Measurements from ENCODE around the gene SBF2. TPM values are rescaled to one million over a fixed set of nuclear protein-coding genes. Genes with fewer than 3 reads are reported as not detected.

The SBF2 gene
- total RNA-seq, 5 donors from 2014 or later (not counting 1 experiment from before 2014, with no cell fraction given) = 9.5 to 23.5 (median 13.0) TPM

- H3K27ac Mint-ChIP-seq = no peak overlapping the region
- CTCF ChIA-PET = no interaction called here
- Histone ChIP-seq H3K36me3 (ENCODE audit: control insufficient read depth in 2 of 2, extremely low read depth in 1 of 2, insufficient read depth in 1 of 2, low read length in 1 of 2) (peaks cover 0 to 6% of the 10 kb centered on the region in 2 donors), H3K9me3 (no peaks in the 10 kb centered on the region), H3K27ac (ENCODE audit: low read length) (no peak overlapping the region), H3K27me3 (replicated peaks in 1 of 2; ENCODE audit: control insufficient read depth in 2 of 2, extremely low read depth in 1 of 2, insufficient read depth in 2 of 2, low read length in 1 of 2) (no peaks in the 10 kb centered on the region), H3K4me3 (ENCODE audit: control insufficient read depth in 1 of 2, extremely low read depth in 1 of 2, low read length in 1 of 2) (no peak overlapping the region), H3K4me1 (ENCODE audit: control insufficient read depth in 1 of 2, extremely low read depth in 1 of 2, insufficient read depth in 2 of 2, low read length in 2 of 2) (no peaks in the 10 kb centered on the region)
- POLR2A ChIA-PET = no interaction called here
- peaks cover 21% of the 10 kb centered on the region for H3K36me3 Mint-ChIP-seq
- WGBS (ENCODE audit: insufficient coverage) = no CpG with 5 or more reads among the region's 2 CpGs
- ATAC-seq (replicated peaks in 1 of 4) (no peak), DNase-seq (no peak)
- no peak overlapping the region for H3K4me3 Mint-ChIP-seq
- H3K27me3 Mint-ChIP-seq = no peaks in the 10 kb centered on the region
- H3K9me3 Mint-ChIP-seq = no peaks in the 10 kb centered on the region
- H3K4me1 Mint-ChIP-seq = no peaks in the 10 kb centered on the region
These were observed 518.6 kb downstream of the SBF2 start for GRCh38 chr11:9775398-9775779.

GRCh38 chr11:9774591-9775397 lies 519.2 kb downstream of the SBF2 start:
- no peaks in the 10 kb centered on the region for H3K9me3 Mint-ChIP-seq
- 90% methylated on average over 2 of the region's 6 CpGs for WGBS (ENCODE audit: insufficient coverage)
- CTCF ChIA-PET = no interaction called here
- ATAC-seq (replicated peaks in 1 of 4) (no peak), DNase-seq (no peak)
- no peaks in the 10 kb centered on the region for H3K4me1 ChIP-seq (ENCODE audit: control insufficient read depth in 1 of 2, extremely low read depth in 1 of 2, insufficient read depth in 2 of 2, low read length in 2 of 2)
- H3K36me3 Mint-ChIP-seq = peaks cover 18% of the 10 kb centered on the region
- no peak overlapping the region for H3K4me3 Mint-ChIP-seq
- H3K4me1 Mint-ChIP-seq = no peaks in the 10 kb centered on the region
- POLR2A ChIA-PET = no interaction called here
- no peaks in the 10 kb centered on the region for H3K9me3 ChIP-seq
- H3K27me3 ChIP-seq (replicated peaks in 1 of 2; ENCODE audit: control insufficient read depth in 2 of 2, extremely low read depth in 1 of 2, insufficient read depth in 2 of 2, low read length in 1 of 2) = no peaks in the 10 kb centered on the region
- no peak overlapping the region for H3K27ac Mint-ChIP-seq
- H3K27me3 Mint-ChIP-seq = no peaks in the 10 kb centered on the region
- H3K4me3 ChIP-seq (ENCODE audit: control insufficient read depth in 1 of 2, extremely low read depth in 1 of 2, low read length in 1 of 2) = no peak overlapping the region
- H3K27ac ChIP-seq (ENCODE audit: low read length) = no peak overlapping the region
- H3K36me3 ChIP-seq (ENCODE audit: control insufficient read depth in 2 of 2, extremely low read depth in 1 of 2, insufficient read depth in 1 of 2, low read length in 1 of 2) = peaks cover 0 to 2% of the 10 kb centered on the region in 2 donors

DNA sequence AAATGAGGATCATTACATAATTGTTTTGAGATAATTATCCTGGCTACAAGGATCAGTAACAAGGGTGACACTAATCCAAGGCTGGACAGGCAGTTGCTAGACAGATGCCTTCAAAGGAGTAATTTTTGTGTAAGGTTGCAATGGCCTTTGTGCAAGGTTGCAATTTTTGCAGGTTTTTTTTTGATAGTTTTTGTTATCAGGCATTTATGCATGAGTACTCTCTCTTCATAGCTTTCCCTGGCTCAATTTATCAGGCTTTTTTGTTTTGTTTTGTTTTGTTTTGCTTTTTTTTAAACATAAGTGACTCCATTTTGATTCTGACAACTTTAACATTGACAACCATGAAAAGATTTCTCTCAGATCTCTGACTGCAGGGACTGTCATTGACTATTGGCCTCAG lies 519.9 kb downstream of the SBF2 start:
- Mint-ChIP-seq H3K36me3 (peaks cover 18% of the 10 kb centered on the region), H3K27me3 (no peaks in the 10 kb centered on the region), H3K4me1 (no peaks in the 10 kb centered on the region), H3K9me3 (no peaks in the 10 kb centered on the region), H3K27ac (no peak overlapping the region), H3K4me3 (no peak overlapping the region)
- POLR2A ChIA-PET = no interaction called here
- Histone ChIP-seq H3K4me3 (ENCODE audit: control insufficient read depth in 1 of 2, extremely low read depth in 1 of 2, low read length in 1 of 2) (no peak overlapping the region), H3K9me3 (no peaks in the 10 kb centered on the region), H3K27me3 (replicated peaks in 1 of 2; ENCODE audit: control insufficient read depth in 2 of 2, extremely low read depth in 1 of 2, insufficient read depth in 2 of 2, low read length in 1 of 2) (no peaks in the 10 kb centered on the region), H3K4me1 (ENCODE audit: control insufficient read depth in 1 of 2, extremely low read depth in 1 of 2, insufficient read depth in 2 of 2, low read length in 2 of 2) (no peaks in the 10 kb centered on the region), H3K36me3 (ENCODE audit: control insufficient read depth in 2 of 2, extremely low read depth in 1 of 2, insufficient read depth in 1 of 2, low read length in 1 of 2) (no peaks in the 10 kb centered on the region), H3K27ac (ENCODE audit: low read length) (no peak overlapping the region)
- CTCF ChIA-PET = no interaction called here
- DNase-seq (no peak), ATAC-seq (replicated peaks in 1 of 4) (no peak)

DNA sequence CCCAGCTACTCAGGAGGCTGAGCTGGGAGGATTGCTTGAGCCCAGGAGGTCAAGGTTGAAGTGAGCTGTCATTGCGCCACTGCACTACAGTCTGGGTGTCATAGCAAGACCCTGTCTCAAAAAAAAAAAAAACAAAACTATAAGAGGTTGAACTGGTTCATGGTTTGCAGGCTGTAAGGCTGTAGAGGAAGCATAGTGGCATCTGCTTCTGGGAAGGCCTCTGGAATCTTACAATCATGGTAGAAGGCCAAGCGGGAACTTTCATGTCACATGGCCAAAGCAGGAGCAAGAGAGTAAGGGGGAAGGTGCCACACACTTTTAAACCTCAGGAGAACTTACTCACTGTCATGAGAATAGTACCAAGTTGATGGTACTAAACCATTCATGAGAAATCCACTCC lies 520.5 kb downstream of the SBF2 start:
- H3K4me1 ChIP-seq (ENCODE audit: control insufficient read depth in 1 of 2, extremely low read depth in 1 of 2, insufficient read depth in 2 of 2, low read length in 2 of 2) = no peaks in the 10 kb centered on the region
- Mint-ChIP-seq H3K27ac (no peak overlapping the region), H3K4me1 (no peaks in the 10 kb centered on the region), H3K4me3 (no peak overlapping the region), H3K9me3 (no peaks in the 10 kb centered on the region), H3K36me3 (peaks cover 18% of the 10 kb centered on the region), H3K27me3 (no peaks in the 10 kb centered on the region)
- ATAC-seq (replicated peaks in 1 of 4) = no peak
- no peak for DNase-seq
- POLR2A ChIA-PET = no interaction called here
- H3K27ac ChIP-seq (ENCODE audit: low read length) = no peak overlapping the region
- H3K36me3 ChIP-seq (ENCODE audit: control insufficient read depth in 2 of 2, extremely low read depth in 1 of 2, insufficient read depth in 1 of 2, low read length in 1 of 2) = no peaks in the 10 kb centered on the region
- CTCF ChIA-PET = no interaction called here
- no peak overlapping the region for H3K4me3 ChIP-seq (ENCODE audit: control insufficient read depth in 1 of 2, extremely low read depth in 1 of 2, low read length in 1 of 2)
- no peaks in the 10 kb centered on the region for H3K27me3 ChIP-seq (replicated peaks in 1 of 2; ENCODE audit: control insufficient read depth in 2 of 2, extremely low read depth in 1 of 2, insufficient read depth in 2 of 2, low read length in 1 of 2)
- no peaks in the 10 kb centered on the region for H3K9me3 ChIP-seq
- 80% methylated on average over 1 of the region's 2 CpGs for WGBS (ENCODE audit: insufficient coverage)

DNA sequence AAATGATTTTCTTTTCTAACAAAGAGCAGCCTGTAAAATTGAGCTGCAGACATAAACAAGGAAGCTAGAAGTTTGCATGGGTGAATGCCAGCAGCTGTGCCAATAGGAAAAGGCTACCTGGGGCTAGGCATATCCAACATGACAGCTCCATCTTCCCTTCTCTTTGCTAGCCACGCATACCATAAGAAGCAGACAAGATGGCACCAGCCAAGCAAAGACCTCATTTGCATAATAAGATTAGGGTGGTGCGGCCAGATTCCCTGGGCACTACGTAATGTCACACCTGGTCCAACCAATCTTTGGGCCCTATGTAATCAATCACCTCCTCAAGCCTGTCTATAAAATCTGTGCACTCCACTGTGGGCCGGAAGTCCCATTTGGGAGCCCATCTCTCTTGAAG lies 521.8 kb downstream of the SBF2 start:
- DNase-seq (no peak), ATAC-seq (replicated peaks in 1 of 4) (no peak)
- Mint-ChIP-seq H3K27me3 (no peaks in the 10 kb centered on the region), H3K36me3 (peaks cover 18% of the 10 kb centered on the region), H3K9me3 (no peaks in the 10 kb centered on the region), H3K4me3 (no peak overlapping the region), H3K4me1 (no peaks in the 10 kb centered on the region), H3K27ac (no peak overlapping the region)
- no peak overlapping the region for H3K4me3 ChIP-seq (ENCODE audit: control insufficient read depth in 1 of 2, extremely low read depth in 1 of 2, low read length in 1 of 2)
- WGBS (ENCODE audit: insufficient coverage) = 100% methylated on average over 2 of the region's 4 CpGs
- H3K9me3 ChIP-seq = no peaks in the 10 kb centered on the region
- no peaks in the 10 kb centered on the region for H3K27me3 ChIP-seq (replicated peaks in 1 of 2; ENCODE audit: control insufficient read depth in 2 of 2, extremely low read depth in 1 of 2, insufficient read depth in 2 of 2, low read length in 1 of 2)
- no peak overlapping the region for H3K27ac ChIP-seq (ENCODE audit: low read length)
- ChIA-PET CTCF (no interaction called here), POLR2A (no interaction called here)
- no peaks in the 10 kb centered on the region for H3K36me3 ChIP-seq (ENCODE audit: control insufficient read depth in 2 of 2, extremely low read depth in 1 of 2, insufficient read depth in 1 of 2, low read length in 1 of 2)
- H3K4me1 ChIP-seq (ENCODE audit: control insufficient read depth in 1 of 2, extremely low read depth in 1 of 2, insufficient read depth in 2 of 2, low read length in 2 of 2) = no peaks in the 10 kb centered on the region

DNA sequence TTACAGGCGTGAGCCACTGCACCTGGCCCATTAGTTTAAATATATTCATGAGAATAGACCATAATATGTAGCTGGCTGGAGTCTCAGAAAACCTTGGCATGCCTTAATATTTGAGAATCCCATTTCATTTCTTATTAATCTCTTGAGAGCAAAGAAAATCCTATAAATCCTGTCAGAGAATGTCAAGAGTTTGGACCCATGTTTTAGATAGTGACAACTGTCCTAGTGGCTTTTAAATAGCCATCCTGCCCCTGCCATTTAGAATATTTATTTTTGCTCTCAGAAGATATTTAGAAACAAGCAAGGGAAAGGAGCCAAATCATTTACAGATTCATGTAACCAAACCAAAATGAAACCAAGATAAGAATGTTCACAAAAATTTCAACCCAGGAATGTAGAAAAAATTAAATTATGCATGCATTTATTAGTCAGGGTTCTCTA lies 522.9 kb downstream of the SBF2 start:
- no peaks in the 10 kb centered on the region for H3K36me3 ChIP-seq (ENCODE audit: control insufficient read depth in 2 of 2, extremely low read depth in 1 of 2, insufficient read depth in 1 of 2, low read length in 1 of 2)
- CTCF ChIA-PET = no interaction called here
- no peak for ATAC-seq (replicated peaks in 1 of 4)

DNA sequence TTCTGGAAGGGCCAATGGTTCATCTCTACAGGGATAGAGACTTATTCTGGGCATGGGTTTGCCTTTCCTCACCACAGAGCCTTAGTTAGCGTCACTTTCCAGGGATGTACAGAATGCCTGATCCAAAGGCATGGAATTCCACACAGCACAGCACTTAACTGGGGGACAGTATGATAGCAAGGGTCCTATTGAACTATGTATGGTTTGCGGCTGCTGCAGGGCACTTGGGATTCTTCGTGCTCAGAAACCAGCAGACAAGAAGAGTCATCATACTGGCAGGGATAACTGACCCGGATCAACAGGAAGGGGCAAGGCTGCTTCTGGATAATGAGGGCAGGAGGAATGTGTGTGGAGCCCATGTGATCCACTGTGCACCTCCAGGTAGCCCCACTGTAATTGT lies 524.4 kb downstream of the SBF2 start:
- POLR2A ChIA-PET = no interaction called here
- Mint-ChIP-seq H3K36me3 (peaks cover 14% of the 10 kb centered on the region), H3K27ac (no peak overlapping the region), H3K27me3 (no peaks in the 10 kb centered on the region), H3K4me3 (no peak overlapping the region), H3K9me3 (no peaks in the 10 kb centered on the region), H3K4me1 (peaks cover 0 to 4% (median 0%) of the 10 kb centered on the region in 3 donors)
- CTCF ChIA-PET = interaction anchor here in 1 of 2 donors (1.3 kb wide), 1 partner anchor 12 kb away, joined by 3 read pairs; no protein-coding TSS in a partner anchor
- Histone ChIP-seq H3K4me1 (ENCODE audit: control insufficient read depth in 1 of 2, extremely low read depth in 1 of 2, insufficient read depth in 2 of 2, low read length in 2 of 2) (no peaks in the 10 kb centered on the region), H3K27me3 (replicated peaks in 1 of 2; ENCODE audit: control insufficient read depth in 2 of 2, extremely low read depth in 1 of 2, insufficient read depth in 2 of 2, low read length in 1 of 2) (no peaks in the 10 kb centered on the region), H3K9me3 (no peaks in the 10 kb centered on the region), H3K27ac (ENCODE audit: low read length) (no peak overlapping the region), H3K36me3 (ENCODE audit: control insufficient read depth in 2 of 2, extremely low read depth in 1 of 2, insufficient read depth in 1 of 2, low read length in 1 of 2) (no peaks in the 10 kb centered on the region), H3K4me3 (ENCODE audit: control insufficient read depth in 1 of 2, extremely low read depth in 1 of 2, low read length in 1 of 2) (no peak overlapping the region)
- no peak for ATAC-seq (replicated peaks in 1 of 4)
- WGBS (ENCODE audit: insufficient coverage) = 88% methylated on average over 2 of the region's 4 CpGs
- no peak for DNase-seq

More for the DNA sequence above, 522.9 kb downstream of the SBF2 start:
- DNase-seq = no peak
- Histone ChIP-seq H3K27me3 (replicated peaks in 1 of 2; ENCODE audit: control insufficient read depth in 2 of 2, extremely low read depth in 1 of 2, insufficient read depth in 2 of 2, low read length in 1 of 2) (no peaks in the 10 kb centered on the region), H3K4me3 (ENCODE audit: control insufficient read depth in 1 of 2, extremely low read depth in 1 of 2, low read length in 1 of 2) (no peak overlapping the region), H3K9me3 (no peaks in the 10 kb centered on the region), H3K4me1 (ENCODE audit: control insufficient read depth in 1 of 2, extremely low read depth in 1 of 2, insufficient read depth in 2 of 2, low read length in 2 of 2) (no peaks in the 10 kb centered on the region), H3K27ac (ENCODE audit: low read length) (no peak overlapping the region)
- H3K9me3 Mint-ChIP-seq = no peaks in the 10 kb centered on the region
- H3K27ac Mint-ChIP-seq = no peak overlapping the region
- POLR2A ChIA-PET = no interaction called here
- no peaks in the 10 kb centered on the region for H3K27me3 Mint-ChIP-seq
- no peak overlapping the region for H3K4me3 Mint-ChIP-seq
- H3K36me3 Mint-ChIP-seq = peaks cover 18% of the 10 kb centered on the region
- no peaks in the 10 kb centered on the region for H3K4me1 Mint-ChIP-seq
- no CpG with 5 or more reads among the region's 1 CpG for WGBS (ENCODE audit: insufficient coverage)
